A673 (cell line): ENCODE data around the gene FZD1. TPM values are rescaled to one million over a fixed set of nuclear protein-coding genes. Genes with fewer than 3 reads are reported as not detected.
A peak's percentile ranks its signal among the peaks of the same experiment; 100 is the strongest.

ENCODE experiments used
- BruUV-seq: library from RNA; stranded (reverse); fragments of 400-500 nt; replicated peaks from 2 replicates; lab custom pipeline; 2021; lab: Mats Ljungman, UMichigan
- CTCF ChIA-PET: fragments of 300-600 bp; sonication (Branson Sonifier 250); formaldehyde crosslinking; loops from one replicate; lab custom pipeline; 2022; ENCODE audit warnings: antibody characterized with exemption; lab: Charles Lee
- POLR2A ChIA-PET: fragments of 300-600 bp; sonication (Branson Sonifier 250); formaldehyde crosslinking; loops from one replicate; lab custom pipeline; 2022; ENCODE audit warnings: antibody characterized with exemption; ENCODE audit not compliant: low non-redundant PET; lab: Charles Lee
- DNase-seq: peaks from one replicate; pipeline ENCODE4 v3.0.0-alpha.2; 2015; ENCODE audit warnings: low spot score
- H3K27ac ChIP-seq: fragments of 200-600 bp; sonication (generic); 2 replicates; pipeline ENCODE4 v1.5.1; 2016; ENCODE audit warnings: mixed run types, low read depth, mild to moderate bottlenecking, mixed read lengths, antibody characterized with exemption, low read length; ENCODE audit not compliant: poor library complexity, severe bottlenecking
- H3K27me3 ChIP-seq: fragments of 200-600 bp; sonication (generic); replicated peaks from 2 replicates; pipeline ENCODE4 v1.6.1; 2017; ENCODE audit warnings: mixed run types, low read depth, mild to moderate bottlenecking, mixed read lengths, antibody characterized with exemption, low read length; ENCODE audit not compliant: insufficient read depth, poor library complexity
- H3K36me3 ChIP-seq: fragments of 200-600 bp; sonication (generic); 2 replicates; pipeline ENCODE4 v1.6.1; 2016; ENCODE audit warnings: mixed run types, mild to moderate bottlenecking, mixed read lengths, antibody characterized with exemption, low read length; ENCODE audit not compliant: insufficient read depth, poor library complexity, severe bottlenecking
- H3K4me1 ChIP-seq: fragments of 200-600 bp; sonication (generic); 2 replicates; pipeline ENCODE4 v1.6.1; 2017; ENCODE audit warnings: mixed run types, mild to moderate bottlenecking, mixed read lengths, antibody characterized with exemption, low read length; ENCODE audit not compliant: insufficient read depth, poor library complexity, severe bottlenecking
- H3K4me3 ChIP-seq: fragments of 200-600 bp; sonication (generic); 2 replicates; pipeline ENCODE4 v1.5.1; 2016; ENCODE audit warnings: low read depth, mixed run types, mild to moderate bottlenecking, mixed read lengths, low read length; ENCODE audit not compliant: poor library complexity, severe bottlenecking
- H3K9me3 ChIP-seq: fragments of 200-600 bp; sonication (generic); 2 replicates; pipeline ENCODE4 v1.6.1; 2016; ENCODE audit warnings: mixed run types, low read depth, mild to moderate bottlenecking, mixed read lengths, antibody characterized with exemption, low read length; ENCODE audit not compliant: poor library complexity, severe bottlenecking
- EZH2 ChIP-seq: fragments of 200-600 bp; sonication (generic); IDR thresholded peaks from 2 replicates; pipeline ENCODE4 v1.6.1; 2017; ENCODE audit warnings: borderline replicate concordance, low read depth, mild to moderate bottlenecking, mixed read lengths, antibody characterized with exemption, low read length; ENCODE audit not compliant: poor library complexity, severe bottlenecking
- intact Hi-C: fragments of 100-400 bp; cut with micrococcal nuclease; formaldehyde crosslinking; loops from one replicate; pipeline ENCODE4 v1.10.0; 2022; ENCODE audit not compliant: unreplicated experiment
- total RNA-seq: library from RNA; stranded (reverse); gene quantifications from 2 replicates; pipeline ENCODE4 v1.2.3, GENCODE V29; 2021
- TF ChIP-seq, protein P1 (sequence below): fragments of 300-800, 200-600 bp; sonication (generic); conservative IDR thresholded peaks from 2 replicates; pipeline ENCODE4 v1.5.1; 2017; ENCODE audit warnings: low read depth, mild to moderate bottlenecking, antibody characterized with exemption, low read length, moderate library complexity, mixed read lengths

FZD1 gene
- total RNA-seq, 1 experiment from 2014 or later, result 49.9 TPM

DNA sequence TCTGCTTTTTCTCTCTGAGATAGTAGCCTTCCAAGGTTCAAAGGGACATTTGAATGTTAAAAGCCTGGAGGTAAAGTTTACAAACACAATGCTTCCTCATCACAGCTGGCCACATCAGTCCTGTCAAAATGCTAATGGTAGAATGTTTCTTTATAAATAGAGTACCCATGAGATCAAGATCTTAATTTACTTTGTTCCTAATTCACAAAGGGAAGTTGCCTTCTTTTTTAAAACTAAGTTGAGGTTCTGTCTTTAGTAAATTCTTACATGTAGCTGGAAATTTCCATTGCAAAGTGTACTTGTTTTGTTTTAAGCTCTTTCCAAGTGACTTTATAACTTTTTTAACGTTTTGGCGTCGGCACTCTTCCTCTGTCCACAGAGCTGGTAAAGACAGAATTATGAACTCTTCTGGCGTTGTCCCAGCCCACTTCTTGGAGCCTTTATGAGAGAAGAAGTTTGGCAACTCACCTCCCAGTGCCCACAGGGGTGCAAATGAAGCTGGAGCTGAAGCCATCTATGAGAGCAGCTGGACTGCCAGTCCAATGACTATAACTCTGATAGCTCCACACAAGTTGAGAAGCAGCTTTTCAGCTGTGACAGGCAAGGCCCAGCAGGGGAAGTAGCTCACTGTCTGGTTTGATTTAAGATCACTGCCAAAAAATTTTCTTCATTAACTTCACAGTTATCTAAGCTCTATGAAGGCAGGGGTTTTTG lies 23.3 kb downstream of the FZD1 start:
- Histone ChIP-seq H3K4me3 (no peak overlapping the region), H3K4me1 (peaks cover 39% of the 10 kb centered on the region), H3K36me3 (no peaks in the 10 kb centered on the region), H3K27me3 (no peaks in the 10 kb centered on the region), H3K9me3 (no peaks in the 10 kb centered on the region), H3K27ac (peak overlapping the region; percentile 58)
- ChIA-PET CTCF (interaction anchor here (0.6 to 1.3 kb wide), 2 partner anchors 24 to 57 kb away, joined by 4 read pairs; no protein-coding TSS in a partner anchor), POLR2A (no interaction called here)
- TF ChIP-seq EZH2, result no peak
- TF ChIP-seq, protein P1, sequence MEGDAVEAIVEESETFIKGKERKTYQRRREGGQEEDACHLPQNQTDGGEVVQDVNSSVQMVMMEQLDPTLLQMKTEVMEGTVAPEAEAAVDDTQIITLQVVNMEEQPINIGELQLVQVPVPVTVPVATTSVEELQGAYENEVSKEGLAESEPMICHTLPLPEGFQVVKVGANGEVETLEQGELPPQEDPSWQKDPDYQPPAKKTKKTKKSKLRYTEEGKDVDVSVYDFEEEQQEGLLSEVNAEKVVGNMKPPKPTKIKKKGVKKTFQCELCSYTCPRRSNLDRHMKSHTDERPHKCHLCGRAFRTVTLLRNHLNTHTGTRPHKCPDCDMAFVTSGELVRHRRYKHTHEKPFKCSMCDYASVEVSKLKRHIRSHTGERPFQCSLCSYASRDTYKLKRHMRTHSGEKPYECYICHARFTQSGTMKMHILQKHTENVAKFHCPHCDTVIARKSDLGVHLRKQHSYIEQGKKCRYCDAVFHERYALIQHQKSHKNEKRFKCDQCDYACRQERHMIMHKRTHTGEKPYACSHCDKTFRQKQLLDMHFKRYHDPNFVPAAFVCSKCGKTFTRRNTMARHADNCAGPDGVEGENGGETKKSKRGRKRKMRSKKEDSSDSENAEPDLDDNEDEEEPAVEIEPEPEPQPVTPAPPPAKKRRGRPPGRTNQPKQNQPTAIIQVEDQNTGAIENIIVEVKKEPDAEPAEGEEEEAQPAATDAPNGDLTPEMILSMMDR, result no peak
- BruUV-seq, result no TSS peak
- peak; percentile 80 for DNase-seq
- intact Hi-C loops, result loop anchor here (5.0 kb wide), 1 partner anchor 345 kb away; no protein-coding TSS in a partner anchor

- peak; percentile 71 for DNase-seq
- BruUV-seq, result no TSS peak
- no peaks in the 10 kb centered on the region for H3K9me3 ChIP-seq
- POLR2A ChIA-PET, result no interaction called here
- no peaks in the 10 kb centered on the region for H3K27me3 ChIP-seq
- intact Hi-C loops, result loop anchor here (5.0 kb wide), 1 partner anchor 344 kb away; no protein-coding TSS in a partner anchor
- H3K4me1 ChIP-seq, result peaks cover 39% of the 10 kb centered on the region
- TF ChIP-seq EZH2, result no peak
- TF ChIP-seq, protein P1, result peak; percentile 52
- CTCF ChIA-PET, result interaction anchor here (0.6 to 1.3 kb wide), 2 partner anchors 25 to 56 kb away, joined by 4 read pairs; no protein-coding TSS in a partner anchor
- H3K27ac ChIP-seq, result peak overlapping the region; percentile 58
- no peaks in the 10 kb centered on the region for H3K36me3 ChIP-seq
- H3K4me3 ChIP-seq, result no peak overlapping the region
These were observed 24.1 kb downstream of the FZD1 start for GRCh38 chr7:91288208-91288824.

GRCh38 chr7:91289633-91290254 lies 25.5 kb downstream of the FZD1 start:
- Histone ChIP-seq H3K4me1 (peaks cover 45% of the 10 kb centered on the region), H3K4me3 (no peak overlapping the region), H3K9me3 (no peaks in the 10 kb centered on the region), H3K27me3 (no peaks in the 10 kb centered on the region), H3K36me3 (no peaks in the 10 kb centered on the region), H3K27ac (no peak overlapping the region)
- CTCF ChIA-PET, result no interaction called here
- no TSS peak for BruUV-seq
- TF ChIP-seq EZH2, result no peak
- TF ChIP-seq, protein P1, result no peak
- intact Hi-C loops, result loop anchor here (5.0 kb wide), 1 partner anchor 343 kb away; no protein-coding TSS in a partner anchor
- POLR2A ChIA-PET, result no interaction called here
- DNase-seq, result no peak
